Smooth muscle cell (in vitro differentiated cells): ENCODE results near the gene MINDY4. TPM values are rescaled to one million over a fixed set of nuclear protein-coding genes. Genes with fewer than 3 reads are reported as not detected.
"Not testable (repeated sequence)": the region's sequence is repeated elsewhere in the genome, so short reads cannot be mapped to it uniquely, and the experiment has no call there.

Experiments used
- DNase-seq: peaks from one replicate; lab custom pipeline; 2025; ENCODE audit not compliant: unreplicated experiment; lab: John Stamatoyannopoulos, UW
- H2AFZ ChIP-seq: fragments of 200-600 bp; sonication (generic); 2 replicates; pipeline ENCODE4 v1.6.0; 2016; ENCODE audit warnings: antibody characterized with exemption, low read depth, mild to moderate bottlenecking
- H3F3A ChIP-seq: fragments of 200-600 bp; sonication (generic); 2 replicates; pipeline ENCODE4 v1.6.0; 2017; ENCODE audit warnings: antibody characterized with exemption, low read depth
- H3K27ac ChIP-seq: fragments of 200-600 bp; sonication (generic); 2 replicates; pipeline ENCODE4 v1.5.1; 2016; ENCODE audit warnings: low read depth, mild to moderate bottlenecking
- H3K27me3 ChIP-seq: fragments of 200-600 bp; sonication (generic); 2 replicates; pipeline ENCODE4 v1.6.1; 2016; ENCODE audit warnings: low read depth, mild to moderate bottlenecking
- H3K36me3 ChIP-seq: fragments of 200-600 bp; sonication (generic); 2 replicates; pipeline ENCODE4 v1.5.1; 2016; ENCODE audit warnings: low read depth
- H3K4me1 ChIP-seq: fragments of 200-600 bp; sonication (generic); 2 replicates; pipeline ENCODE4 v1.5.1; 2016; ENCODE audit warnings: low read depth
- H3K4me2 ChIP-seq: fragments of 200-600 bp; sonication (generic); 2 replicates; pipeline ENCODE4 v1.6.0; 2016; ENCODE audit warnings: mild to moderate bottlenecking
- H3K4me3 ChIP-seq: fragments of 200-600 bp; sonication (generic); 2 replicates; pipeline ENCODE4 v1.5.1; 2016; ENCODE audit warnings: mild to moderate bottlenecking
- H3K79me2 ChIP-seq: fragments of 200-600 bp; sonication (generic); 2 replicates; pipeline ENCODE4 v1.6.0; 2016; ENCODE audit warnings: low read depth, mild to moderate bottlenecking
- H3K9ac ChIP-seq: fragments of 200-600 bp; sonication (generic); 2 replicates; pipeline ENCODE4 v1.6.0; 2016; ENCODE audit warnings: low read depth
- H3K9me3 ChIP-seq: fragments of 200-600 bp; sonication (generic); replicated peaks from 2 replicates; pipeline ENCODE4 v1.5.1; 2016; ENCODE audit warnings: low read depth
- H4K20me1 ChIP-seq: fragments of 200-600 bp; sonication (generic); 2 replicates; pipeline ENCODE4 v1.6.0; 2016; ENCODE audit warnings: low read depth
- CTCF ChIP-seq: fragments of 200-600 bp; sonication (generic); IDR thresholded peaks from 2 replicates; pipeline ENCODE4 v1.5.1; 2017; ENCODE audit warnings: borderline replicate concordance, mild to moderate bottlenecking, antibody characterized with exemption; ENCODE audit not compliant: insufficient read depth, poor library complexity, severe bottlenecking
- WGBS: methylation state at CpG from one replicate; pipeline ENCODE4 v1.1.7; 2016; ENCODE audit warnings: low lambda C conversion rate; 5-methylcytosine and 5-hydroxymethylcytosine counted together
- polyA plus RNA-seq: library from polyadenylated mRNA; unstranded; fragments of >200 nt; fragmentation: Nextera tagmentation; extraction: Ambion mirVana; gene quantifications from 2 replicates; pipeline ENCODE4 v1.2.1, GENCODE V29; 2016
- total RNA-seq: library from RNA; depleted of rRNA; stranded (reverse); fragments of >200 nt; gene quantifications from 2 replicates; pipeline ENCODE4 v1.2.3, GENCODE V29; 2014

The MINDY4 gene
- total and polyA plus RNA-seq, 2 experiments from 2014 or later, result 4.9 to 5.3 TPM

DNA sequence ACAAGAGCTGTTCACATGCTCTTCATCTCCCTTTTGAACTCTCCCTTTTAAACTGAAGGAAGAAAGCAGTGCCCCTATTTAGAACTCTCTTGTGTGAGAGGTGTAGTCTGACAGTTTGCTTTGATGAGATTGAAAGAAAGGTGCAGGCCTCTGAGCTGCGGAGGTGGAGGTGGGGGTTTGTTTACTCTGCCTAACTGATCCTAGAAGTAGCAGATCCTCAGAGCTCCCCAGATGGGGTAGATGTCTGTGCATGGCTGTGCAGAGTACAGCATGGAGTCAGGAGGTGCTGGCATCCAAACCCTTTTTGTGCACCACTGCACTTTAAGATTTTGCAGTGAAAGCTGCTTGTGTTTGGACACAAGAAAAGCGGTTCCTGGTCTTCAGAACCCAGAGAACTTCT is 58.3 kb downstream of the MINDY4 start:
- Histone ChIP-seq H3K79me2 (no peaks in the 10 kb centered on the region), H3K27ac (no peak overlapping the region), H3K9me3 (no peaks in the 10 kb centered on the region), H3K4me2 (no peak overlapping the region), H3F3A (no peaks in the 10 kb centered on the region), H3K36me3 (no peaks in the 10 kb centered on the region), H3K4me3 (no peak overlapping the region), H3K4me1 (no peaks in the 10 kb centered on the region), H3K9ac (no peak overlapping the region), H3K27me3 (no peaks in the 10 kb centered on the region), H2AFZ (no peak overlapping the region), H4K20me1 (no peaks in the 10 kb centered on the region)
- no peak for TF ChIP-seq CTCF
- DNase-seq, result no peak
- 93% methylated on average over 2 of the region's 2 CpGs for WGBS

DNA sequence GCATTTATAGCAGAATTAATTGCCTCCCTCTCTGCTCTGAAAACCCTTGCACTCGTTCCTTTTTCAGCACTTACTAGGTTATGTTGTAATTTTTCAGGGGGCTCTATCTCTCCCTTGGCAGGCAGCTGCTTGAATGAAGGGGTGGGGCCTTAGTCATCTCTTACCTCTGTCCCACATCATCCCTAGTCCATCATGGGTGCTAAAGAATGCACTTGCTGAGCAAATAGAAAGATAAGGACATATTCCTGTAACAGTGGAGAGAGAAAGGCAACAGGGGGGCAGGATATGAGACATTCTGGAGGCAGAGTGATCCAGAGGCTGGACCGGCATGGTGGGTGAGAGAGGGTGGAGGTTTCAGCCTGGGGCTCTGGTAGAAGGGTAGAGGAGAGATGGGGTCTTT is 60.0 kb downstream of the MINDY4 start:
- H3K27me3 ChIP-seq, result no peaks in the 10 kb centered on the region
- TF ChIP-seq CTCF, result no peak
- H3K79me2 ChIP-seq, result no peaks in the 10 kb centered on the region
- H3K36me3 ChIP-seq, result no peaks in the 10 kb centered on the region
- H3K4me1 ChIP-seq, result no peaks in the 10 kb centered on the region
- H2AFZ ChIP-seq, result no peak overlapping the region
- no peak overlapping the region for H3K4me2 ChIP-seq
- DNase-seq, result no peak
- no peaks in the 10 kb centered on the region for H3F3A ChIP-seq
- 90% methylated on average over 2 of the region's 2 CpGs for WGBS
- H3K4me3 ChIP-seq, result no peak overlapping the region
- no peak overlapping the region for H3K9ac ChIP-seq
- H3K27ac ChIP-seq, result no peak overlapping the region
- H3K9me3 ChIP-seq, result no peaks in the 10 kb centered on the region
- H4K20me1 ChIP-seq, result no peaks in the 10 kb centered on the region

DNA sequence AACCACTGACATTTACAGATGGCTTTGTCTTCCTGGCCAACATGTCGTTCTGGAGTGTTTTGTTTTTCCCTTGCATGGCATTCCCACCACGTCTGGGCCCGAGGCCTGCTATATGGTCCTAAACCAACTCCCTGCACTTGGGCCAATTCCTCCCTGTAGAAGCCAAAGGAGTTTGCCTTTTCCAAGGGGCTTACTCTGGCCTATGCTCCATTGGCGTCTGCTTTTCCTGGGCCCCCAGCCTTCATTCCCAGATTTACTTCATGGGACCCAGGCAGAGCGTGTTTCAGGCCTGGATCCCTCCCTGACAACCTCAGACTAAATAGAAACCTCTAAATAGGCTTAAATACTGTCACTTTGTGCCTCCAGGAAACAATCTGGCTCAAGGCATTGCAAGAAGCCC is 60.7 kb downstream of the MINDY4 start:
- H3K27me3 ChIP-seq, result no peaks in the 10 kb centered on the region
- WGBS, result 87% methylated on average over 5 of the region's 5 CpGs
- H3F3A ChIP-seq, result no peaks in the 10 kb centered on the region
- no peak overlapping the region for H2AFZ ChIP-seq
- no peak for TF ChIP-seq CTCF
- no peak overlapping the region for H3K27ac ChIP-seq
- H3K4me2 ChIP-seq, result no peak overlapping the region
- no peaks in the 10 kb centered on the region for H3K9me3 ChIP-seq
- no peak overlapping the region for H3K9ac ChIP-seq
- no peak overlapping the region for H3K4me3 ChIP-seq
- no peaks in the 10 kb centered on the region for H3K4me1 ChIP-seq
- no peaks in the 10 kb centered on the region for H3K36me3 ChIP-seq
- DNase-seq, result no peak
- H3K79me2 ChIP-seq, result no peaks in the 10 kb centered on the region
- H4K20me1 ChIP-seq, result no peaks in the 10 kb centered on the region

- not testable (repeated sequence) for H3K4me3 ChIP-seq, H3K9ac ChIP-seq, DNase-seq, H3K4me1 ChIP-seq, H3K27ac ChIP-seq, H4K20me1 ChIP-seq, H3K27me3 ChIP-seq, H3K36me3 ChIP-seq, H3F3A ChIP-seq, H2AFZ ChIP-seq, H3K4me2 ChIP-seq, H3K79me2 ChIP-seq, H3K9me3 ChIP-seq
- WGBS, result 96% methylated on average over 6 of the region's 6 CpGs
Measured at GRCh38 chr7:30834017-30834674, 62.9 kb downstream of the MINDY4 start.
